Stimulated activated CD4-positive, alpha-beta T cell treated with anti-CD3 and anti-CD28 coated beads, Interleukin-1b, Interleukin-23, amount 100 ng/mL, for 24 hours (primary cell): Measurements from ENCODE around the gene BZW2.

Experiments used
- DNase-seq, 4 experiments: peaks; one replicate each; pipeline ENCODE4 v3.0.0-alpha.2; 2020; ENCODE audit warnings: low read depth in 4 of 4, low spot score in 1 of 4

Gene BZW2

GRCh38 chr7:16745645-16746044, 99.7 kb downstream of the BZW2 start:
- no peak for DNase-seq

- DNase-seq: no peak
Measured at GRCh38 chr7:16747102-16747501, 101.1 kb downstream of the BZW2 start.

GRCh38 chr7:16753102-16753931, 107.3 kb downstream of the BZW2 start, which contains the start of gene TSPAN13:
Gene TSPAN13, plus strand, starts transcription at chr7:16753755. Its CDS starts 213 bp downstream, at chr7:16753968.
- DNase-seq: peak in 3 of 4 experiments; percentile 16 to 44 (median 36)

- no peak for DNase-seq
Measured at GRCh38 chr7:16753932-16754855, 108.2 kb downstream of the BZW2 start.

GRCh38 chr7:16754856-16755317, 108.9 kb downstream of the BZW2 start:
- DNase-seq: no peak

- DNase-seq: no peak
Measured at GRCh38 chr7:16755397-16755796, 109.4 kb downstream of the BZW2 start.
